Hepatocyte (in vitro differentiated cells): ENCODE measurements around the gene RAI1. TPM values are rescaled to one million over a fixed set of nuclear protein-coding genes. Genes with fewer than 3 reads are reported as not detected.

Experiments used
- DNase-seq: peaks from one replicate; pipeline ENCODE4 v3.0.0-alpha.2; 2016; ENCODE audit warnings: low spot score
- H2AFZ ChIP-seq: fragments of 200-600 bp; sonication (generic); 2 replicates; pipeline ENCODE4 v1.6.0; 2016; ENCODE audit warnings: antibody characterized with exemption, mild to moderate bottlenecking
- H3K27ac ChIP-seq: fragments of 200-600 bp; sonication (generic); 2 replicates; pipeline ENCODE4 v1.5.1; 2016; ENCODE audit warnings: mild to moderate bottlenecking
- H3K27me3 ChIP-seq: fragments of 200-600 bp; sonication (generic); 2 replicates; pipeline ENCODE4 v1.6.1; 2016
- H3K36me3 ChIP-seq: fragments of 200-600 bp; sonication (generic); replicated peaks from 2 replicates; pipeline ENCODE4 v1.5.1; 2016; ENCODE audit warnings: low read depth; ENCODE audit not compliant: insufficient read depth
- H3K4me1 ChIP-seq: fragments of 200-600 bp; sonication (generic); 2 replicates; pipeline ENCODE4 v1.5.1; 2016; ENCODE audit warnings: mild to moderate bottlenecking, moderate library complexity; ENCODE audit not compliant: insufficient read depth
- H3K4me2 ChIP-seq: fragments of 200-600 bp; sonication (generic); 2 replicates; pipeline ENCODE4 v1.6.0; 2016
- H3K4me3 ChIP-seq: fragments of 200-600 bp; sonication (generic); 2 replicates; pipeline ENCODE4 v1.5.1; 2016; ENCODE audit warnings: mild to moderate bottlenecking
- H3K79me2 ChIP-seq: fragments of 200-600 bp; sonication (generic); 2 replicates; pipeline ENCODE4 v1.6.0; 2017; ENCODE audit warnings: mild to moderate bottlenecking
- H3K9me2 ChIP-seq: fragments of 200-600 bp; sonication (generic); replicated peaks from 2 replicates; pipeline ENCODE4 v1.6.0; 2017; ENCODE audit warnings: mild to moderate bottlenecking; ENCODE audit not compliant: insufficient read depth
- H3K9me3 ChIP-seq: fragments of 200-600 bp; sonication (generic); 2 replicates; pipeline ENCODE4 v1.5.1; 2016; ENCODE audit warnings: low read depth, mild to moderate bottlenecking
- H4K20me1 ChIP-seq: fragments of 200-600 bp; sonication (generic); 2 replicates; pipeline ENCODE4 v1.6.0; 2016; ENCODE audit warnings: mild to moderate bottlenecking; ENCODE audit not compliant: insufficient read depth, poor library complexity, severe bottlenecking
- EZH2 ChIP-seq: fragments of 200-600 bp; sonication (generic); IDR thresholded peaks from 2 replicates; pipeline ENCODE4 v1.6.1; 2016; ENCODE audit warnings: antibody characterized with exemption, mild to moderate bottlenecking, borderline replicate concordance
- EZH2phosphoT487 ChIP-seq: fragments of 200-600 bp; sonication (generic); IDR thresholded peaks from one replicate; pipeline ENCODE4 v1.6.1; 2018; ENCODE audit warnings: antibody characterized with exemption, mild to moderate bottlenecking, low read depth, moderate library complexity; ENCODE audit not compliant: unreplicated experiment, severe bottlenecking
- WGBS: methylation state at CpG from one replicate; pipeline ENCODE4 v1.1.6; 2016; ENCODE audit warnings: low lambda C conversion rate; ENCODE audit errors: missing lambda C conversion rate; 5-methylcytosine and 5-hydroxymethylcytosine counted together
- polyA plus RNA-seq: library from polyadenylated mRNA; unstranded; fragments of >200 nt; fragmentation: Nextera tagmentation; extraction: Ambion mirVana; gene quantifications from 2 replicates; pipeline ENCODE4 v1.2.1, GENCODE V29; 2016
- total RNA-seq: library from RNA; depleted of rRNA; stranded (reverse); fragments of >200 nt; gene quantifications from 2 replicates; pipeline ENCODE4 v1.2.3, GENCODE V29; 2014
- TF ChIP-seq, protein P1 (sequence below): fragments of 200-600 bp; sonication (generic); IDR thresholded peaks from 2 replicates; pipeline ENCODE4 v1.5.1; 2016; ENCODE audit warnings: antibody characterized with exemption, mild to moderate bottlenecking; ENCODE audit not compliant: poor library complexity

Gene RAI1
- total and polyA plus RNA-seq, 2 experiments from 2014 or later: 20.2 to 23.8 TPM

DNA sequence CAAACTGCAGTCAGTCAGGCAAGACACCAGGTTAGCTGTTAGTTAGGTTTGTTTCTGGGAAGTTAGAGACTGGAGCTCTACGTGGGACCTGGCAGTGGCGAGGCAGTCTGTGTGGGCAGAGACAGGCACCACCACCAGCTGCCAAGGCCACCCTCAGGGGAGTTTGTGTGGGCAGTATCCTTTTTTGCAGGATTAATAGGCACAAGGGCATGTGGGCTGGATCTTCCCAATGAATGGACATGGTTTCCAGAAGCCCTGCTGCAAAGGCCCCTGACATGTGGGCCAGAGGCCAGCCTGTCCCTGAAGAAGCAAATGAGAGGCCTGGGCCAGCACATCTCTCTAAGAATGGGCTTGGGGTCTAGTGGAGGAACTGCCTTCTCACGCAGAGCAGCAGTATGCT is 174.7 kb downstream of the RAI1 start:
- no peak overlapping the region for H2AFZ ChIP-seq
- no peaks in the 10 kb centered on the region for H3K9me3 ChIP-seq
- H3K4me3 ChIP-seq: no peak overlapping the region
- H3K36me3 ChIP-seq: peaks cover 3% of the 10 kb centered on the region
- TF ChIP-seq EZH2phosphoT487 (no peak), EZH2 (no peak)
- TF ChIP-seq, protein P1, sequence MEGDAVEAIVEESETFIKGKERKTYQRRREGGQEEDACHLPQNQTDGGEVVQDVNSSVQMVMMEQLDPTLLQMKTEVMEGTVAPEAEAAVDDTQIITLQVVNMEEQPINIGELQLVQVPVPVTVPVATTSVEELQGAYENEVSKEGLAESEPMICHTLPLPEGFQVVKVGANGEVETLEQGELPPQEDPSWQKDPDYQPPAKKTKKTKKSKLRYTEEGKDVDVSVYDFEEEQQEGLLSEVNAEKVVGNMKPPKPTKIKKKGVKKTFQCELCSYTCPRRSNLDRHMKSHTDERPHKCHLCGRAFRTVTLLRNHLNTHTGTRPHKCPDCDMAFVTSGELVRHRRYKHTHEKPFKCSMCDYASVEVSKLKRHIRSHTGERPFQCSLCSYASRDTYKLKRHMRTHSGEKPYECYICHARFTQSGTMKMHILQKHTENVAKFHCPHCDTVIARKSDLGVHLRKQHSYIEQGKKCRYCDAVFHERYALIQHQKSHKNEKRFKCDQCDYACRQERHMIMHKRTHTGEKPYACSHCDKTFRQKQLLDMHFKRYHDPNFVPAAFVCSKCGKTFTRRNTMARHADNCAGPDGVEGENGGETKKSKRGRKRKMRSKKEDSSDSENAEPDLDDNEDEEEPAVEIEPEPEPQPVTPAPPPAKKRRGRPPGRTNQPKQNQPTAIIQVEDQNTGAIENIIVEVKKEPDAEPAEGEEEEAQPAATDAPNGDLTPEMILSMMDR: no peak
- H4K20me1 ChIP-seq: no peaks in the 10 kb centered on the region
- no peaks in the 10 kb centered on the region for H3K27me3 ChIP-seq
- no peaks in the 10 kb centered on the region for H3K9me2 ChIP-seq
- peaks cover 37% of the 10 kb centered on the region for H3K4me1 ChIP-seq
- WGBS: 83% methylated on average over 3 of the region's 3 CpGs
- no peak overlapping the region for H3K4me2 ChIP-seq
- DNase-seq: no peak
- no peaks in the 10 kb centered on the region for H3K79me2 ChIP-seq
- peak overlapping the region; percentile 91 for H3K27ac ChIP-seq

DNA sequence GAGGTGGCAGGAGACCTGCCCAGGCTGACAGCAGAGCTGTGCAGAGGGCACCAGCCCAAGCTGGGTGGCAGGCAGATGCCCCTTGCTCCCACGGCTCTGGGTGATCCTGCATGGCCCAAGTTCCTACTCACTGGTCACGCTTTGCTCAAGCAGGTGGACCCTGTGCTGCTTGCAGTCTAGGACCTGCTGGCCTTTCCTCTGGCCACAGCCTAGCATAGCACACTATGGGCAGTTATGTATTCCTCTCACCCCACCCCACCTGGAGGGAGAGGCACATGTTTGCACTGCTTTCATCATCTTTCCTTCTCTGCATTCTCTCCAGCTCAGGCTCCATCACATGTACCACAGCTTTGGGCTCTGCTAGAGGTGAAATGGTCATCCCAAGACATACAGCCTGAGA is 175.1 kb downstream of the RAI1 start:
- H3K4me1 ChIP-seq: peaks cover 35% of the 10 kb centered on the region

DNA sequence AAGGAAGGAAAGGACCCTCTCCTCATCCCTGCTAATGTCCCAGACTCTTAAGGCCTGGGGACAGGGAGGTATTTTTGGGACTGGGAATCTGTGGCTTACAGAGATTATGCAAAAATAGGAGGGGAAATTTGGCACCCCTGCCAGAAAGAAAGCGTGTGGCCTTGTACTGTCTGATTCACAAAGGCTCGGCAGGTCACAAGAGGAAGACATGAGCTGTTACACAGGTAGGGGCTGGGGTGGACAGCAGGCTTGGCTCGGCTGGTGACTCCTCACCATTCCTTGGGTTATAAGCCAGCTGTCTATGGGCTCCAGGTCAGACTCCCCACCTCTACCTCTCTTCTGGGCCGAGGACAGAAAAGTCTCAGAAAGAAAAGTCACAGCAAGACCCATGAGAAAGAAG is 176.2 kb downstream of the RAI1 start:
- no peak overlapping the region for H3K4me2 ChIP-seq
- TF ChIP-seq EZH2phosphoT487: no peak
- no peak for TF ChIP-seq EZH2
- TF ChIP-seq, protein P1: no peak
- no peak overlapping the region for H3K27ac ChIP-seq
- peaks cover 35% of the 10 kb centered on the region for H3K4me1 ChIP-seq
- H4K20me1 ChIP-seq: no peaks in the 10 kb centered on the region
- no peaks in the 10 kb centered on the region for H3K27me3 ChIP-seq
- H3K36me3 ChIP-seq: peaks cover 3% of the 10 kb centered on the region
- no peaks in the 10 kb centered on the region for H3K9me3 ChIP-seq
- no peak for DNase-seq
- no peaks in the 10 kb centered on the region for H3K79me2 ChIP-seq
- 95% methylated on average over 4 of the region's 4 CpGs for WGBS
- no peak overlapping the region for H3K4me3 ChIP-seq
- H3K9me2 ChIP-seq: no peaks in the 10 kb centered on the region
- H2AFZ ChIP-seq: no peak overlapping the region

More for the DNA sequence above, 175.1 kb downstream of the RAI1 start:
- no peak for DNase-seq
- no peaks in the 10 kb centered on the region for H3K9me3 ChIP-seq
- H3K79me2 ChIP-seq: no peaks in the 10 kb centered on the region
- H3K36me3 ChIP-seq: peaks cover 3% of the 10 kb centered on the region
- H2AFZ ChIP-seq: no peak overlapping the region
- no peaks in the 10 kb centered on the region for H3K27me3 ChIP-seq
- TF ChIP-seq, protein P1: no peak
- TF ChIP-seq EZH2phosphoT487: no peak
- TF ChIP-seq EZH2: no peak
- H4K20me1 ChIP-seq: no peaks in the 10 kb centered on the region
- no peaks in the 10 kb centered on the region for H3K9me2 ChIP-seq
- no peak overlapping the region for H3K4me2 ChIP-seq
- peak overlapping the region; percentile 91 for H3K27ac ChIP-seq
- 96% methylated on average over 2 of the region's 2 CpGs for WGBS
- H3K4me3 ChIP-seq: no peak overlapping the region
